ENCODE data around the gene PUM1.

DNA sequence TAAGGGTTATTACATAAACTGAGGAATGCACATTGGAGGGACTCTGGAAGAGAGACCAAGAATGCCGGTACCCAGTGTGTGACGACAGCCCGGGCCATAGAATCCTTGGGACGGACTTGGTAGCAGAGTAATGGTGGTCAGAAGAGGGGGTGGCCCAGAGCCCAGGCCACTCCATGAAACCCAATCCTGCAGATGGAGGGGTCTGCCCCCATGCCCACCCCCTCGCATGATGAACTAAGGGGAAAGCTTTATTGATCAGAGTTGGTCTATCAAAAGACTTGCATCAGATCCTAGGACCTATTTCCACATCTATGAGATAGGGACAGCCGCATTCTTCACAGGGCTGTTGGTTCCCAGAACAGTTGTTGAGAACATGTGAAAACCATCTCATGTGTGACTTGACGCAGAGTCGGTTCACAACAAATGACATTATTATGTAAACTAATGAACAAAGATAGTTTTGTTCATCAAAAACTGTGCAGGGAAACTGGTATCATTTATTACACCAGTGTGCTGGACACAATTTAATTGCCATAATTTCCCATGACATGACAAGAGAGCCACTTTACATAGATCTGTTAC lies 135.5 kb downstream of the PUM1 start:
- TF ChIP-seq, protein P1, sequence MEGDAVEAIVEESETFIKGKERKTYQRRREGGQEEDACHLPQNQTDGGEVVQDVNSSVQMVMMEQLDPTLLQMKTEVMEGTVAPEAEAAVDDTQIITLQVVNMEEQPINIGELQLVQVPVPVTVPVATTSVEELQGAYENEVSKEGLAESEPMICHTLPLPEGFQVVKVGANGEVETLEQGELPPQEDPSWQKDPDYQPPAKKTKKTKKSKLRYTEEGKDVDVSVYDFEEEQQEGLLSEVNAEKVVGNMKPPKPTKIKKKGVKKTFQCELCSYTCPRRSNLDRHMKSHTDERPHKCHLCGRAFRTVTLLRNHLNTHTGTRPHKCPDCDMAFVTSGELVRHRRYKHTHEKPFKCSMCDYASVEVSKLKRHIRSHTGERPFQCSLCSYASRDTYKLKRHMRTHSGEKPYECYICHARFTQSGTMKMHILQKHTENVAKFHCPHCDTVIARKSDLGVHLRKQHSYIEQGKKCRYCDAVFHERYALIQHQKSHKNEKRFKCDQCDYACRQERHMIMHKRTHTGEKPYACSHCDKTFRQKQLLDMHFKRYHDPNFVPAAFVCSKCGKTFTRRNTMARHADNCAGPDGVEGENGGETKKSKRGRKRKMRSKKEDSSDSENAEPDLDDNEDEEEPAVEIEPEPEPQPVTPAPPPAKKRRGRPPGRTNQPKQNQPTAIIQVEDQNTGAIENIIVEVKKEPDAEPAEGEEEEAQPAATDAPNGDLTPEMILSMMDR (IDR thresholded peaks at IDR 0.05; ENCODE audit: low read depth, low read length, poor library complexity, severe bottlenecking), result no peak
- no peak for TF ChIP-seq EZH2phosphoT487 (IDR thresholded peaks at IDR 0.05; ENCODE audit: borderline replicate concordance, low read length)
